MV-4-11 (cell line): ENCODE data around the gene LRRC34.

ENCODE experiments used
- DNase-seq: peaks from one replicate; lab custom pipeline; 2025; lab: John Stamatoyannopoulos, UW

The LRRC34 gene

GRCh38 chr3:169812332-169813235 lies at the start of gene LRRC34, which contains the start of gene LRRIQ4:
LRRC34 (minus strand) TSS chr3:169812904; CDS start chr3:169812548, 356 bp downstream.
LRRIQ4 (plus strand) TSS chr3:169812870; CDS start chr3:169821922, 9,052 bp downstream.
- peak; percentile 96 for DNase-seq

GRCh38 chr3:169861871-169862270 lies 49.2 kb upstream of the LRRC34 start:
- DNase-seq: no peak

- no peak for DNase-seq
These were observed 45.1 kb upstream of the LRRC34 start for GRCh38 chr3:169857811-169858210.

GRCh38 chr3:169855514-169855913 lies 42.8 kb upstream of the LRRC34 start:
- no peak for DNase-seq

GRCh38 chr3:169850618-169851017 lies 37.9 kb upstream of the LRRC34 start:
- DNase-seq: no peak

GRCh38 chr3:169848741-169849140 lies 36.0 kb upstream of the LRRC34 start:
- no peak for DNase-seq

- DNase-seq: no peak
These were observed 35.2 kb upstream of the LRRC34 start for GRCh38 chr3:169847896-169848295.

- DNase-seq: no peak
These were observed 33.9 kb upstream of the LRRC34 start for GRCh38 chr3:169846458-169847193.

GRCh38 chr3:169842960-169843359 lies 30.3 kb upstream of the LRRC34 start:
- DNase-seq: peak; percentile 33

GRCh38 chr3:169841171-169841570 lies 28.5 kb upstream of the LRRC34 start:
- no peak for DNase-seq

GRCh38 chr3:169838511-169839030 lies 25.9 kb upstream of the LRRC34 start:
- DNase-seq: no peak

- DNase-seq: no peak
These were observed 24.2 kb upstream of the LRRC34 start for GRCh38 chr3:169836942-169837275.

- peak; percentile 79 for DNase-seq
These were observed 23.6 kb upstream of the LRRC34 start for GRCh38 chr3:169836078-169836941.

- DNase-seq: no peak
These were observed 22.8 kb upstream of the LRRC34 start for GRCh38 chr3:169835533-169835932.

GRCh38 chr3:169827712-169828111 lies 15.0 kb upstream of the LRRC34 start:
- no peak for DNase-seq

- no peak for DNase-seq
These were observed 12.6 kb upstream of the LRRC34 start for GRCh38 chr3:169825316-169825715.

GRCh38 chr3:169822983-169823382 lies 10.3 kb upstream of the LRRC34 start:
- no peak for DNase-seq

GRCh38 chr3:169822540-169822939 lies 9.8 kb upstream of the LRRC34 start:
- DNase-seq: no peak

- DNase-seq: no peak
These were observed 9.4 kb upstream of the LRRC34 start for GRCh38 chr3:169822091-169822490.

GRCh38 chr3:169818316-169818715 lies 5.6 kb upstream of the LRRC34 start:
- peak; percentile 23 for DNase-seq

- no peak for DNase-seq
These were observed 3.0 kb upstream of the LRRC34 start for GRCh38 chr3:169815590-169816150.
